A549 (cell line): ENCODE data around the gene HLCS.

ENCODE experiments used
- BCL3 ChIP-seq: fragments of >200 bp; sonication (Bioruptor Twin); formaldehyde crosslinking; IDR thresholded peaks from 3 replicates; pipeline ENCODE4 v1.6.1; 2016
- CBX2 ChIP-seq: fragments of 200-600 bp; sonication (generic); IDR thresholded peaks from 2 replicates; pipeline ENCODE4 v1.6.1; 2016; ENCODE audit warnings: low read depth, mild to moderate bottlenecking, borderline replicate concordance
- CHD4 ChIP-seq: fragments of 200-600 bp; sonication (generic); IDR thresholded peaks from 2 replicates; pipeline ENCODE4 v1.6.1; 2016; ENCODE audit warnings: antibody characterized with exemption, mild to moderate bottlenecking, borderline replicate concordance
- CTCF ChIP-seq: fragments of >200 bp; sonication (Bioruptor Twin); formaldehyde crosslinking; IDR thresholded peaks from 3 replicates; pipeline ENCODE4 v1.5.1; 2016
- E2F6 ChIP-seq: IDR thresholded peaks from 2 replicates; pipeline ENCODE4 v1.6.1; 2012; ENCODE audit warnings: low read depth, borderline replicate concordance
- EHMT2 ChIP-seq: fragments of 200-600 bp; sonication (generic); IDR thresholded peaks from 2 replicates; pipeline ENCODE4 v1.6.1; 2016; ENCODE audit warnings: antibody characterized with exemption, low read depth, mild to moderate bottlenecking, moderate library complexity
- HMGXB4 ChIP-seq: fragments of 250-450 bp; sonication (Bioruptor Pico); IDR thresholded peaks from 2 replicates; pipeline ENCODE4 v1.5.0; 2021; ENCODE audit warnings: mild to moderate bottlenecking, moderate library complexity, borderline replicate concordance
- JUN ChIP-seq, 2 experiments: fragments of >200 bp; sonication (Bioruptor Twin); formaldehyde crosslinking; IDR thresholded peaks; 2 replicates in 1 of 2; 3 replicates in 1 of 2; pipeline ENCODE4 v1.6.1; 2016 to 2017
- MAFK ChIP-seq: fragments of 450-650 bp; IDR thresholded peaks from 2 replicates; pipeline ENCODE4 v1.6.1; 2014; ENCODE audit not compliant: partially characterized antibody
- MAX ChIP-seq: IDR thresholded peaks from 2 replicates; pipeline ENCODE4 v1.6.1; 2012
- MYC ChIP-seq: IDR thresholded peaks from 2 replicates; pipeline ENCODE4 v1.6.1; 2012; ENCODE audit warnings: mild to moderate bottlenecking, inconsistent platforms, low read length, improper control_type of control experiment, borderline replicate concordance
- POLR2A ChIP-seq: IDR thresholded peaks from 2 replicates; pipeline ENCODE4 v1.6.1; 2012; ENCODE audit warnings: mild to moderate bottlenecking, low read length
- REST ChIP-seq: fragments of 200-600 bp; sonication (generic); IDR thresholded peaks from 2 replicates; pipeline ENCODE4 v1.6.1; 2016; ENCODE audit warnings: antibody characterized with exemption, mild to moderate bottlenecking, moderate library complexity
- ZC3H11A ChIP-seq: fragments of 450-650 bp; IDR thresholded peaks from 2 replicates; pipeline ENCODE4 v1.6.1; 2014; ENCODE audit warnings: antibody characterized with exemption, mild to moderate bottlenecking

GRCh38 chr21:36728371-36729111 is 237.9 kb downstream of the HLCS start:
- TF ChIP-seq POLR2A (no peak), ZC3H11A (no peak), REST (no peak), MAFK (no peak), MAX (no peak), MYC (no peak), CTCF (no peak), E2F6 (no peak), CBX2 (no peak), BCL3 (no peak), JUN (IDR thresholded peaks at IDR 0.05) (no peak), EHMT2 (no peak), CHD4 (no peak), HMGXB4 (no peak)
